K562 (cell line): ENCODE results near the gene LIMS2. TPM values are rescaled to one million over a fixed set of nuclear protein-coding genes. Genes with fewer than 3 reads are reported as not detected.

ENCODE experiments used
- ATAC-seq: fragments of 200-7000 bp; cut with Tn5 transposase; 3 replicates; pipeline ENCODE4 v1.9.1; 2020; ENCODE audit warnings: moderate library complexity
- BruUV-seq: library from RNA; stranded (reverse); fragments of 400-500 nt; replicated peaks from 2 replicates; lab custom pipeline; 2021; lab: Mats Ljungman, UMichigan
- CTCF ChIA-PET: fragments of 300-600 bp; formaldehyde crosslinking; extraction: SDS; loops from one replicate; lab custom pipeline; 2021; ENCODE audit warnings: low intra/inter-chr PET ratio; lab: Yijun Ruan, JAX
- POLR2A ChIA-PET: fragments of 300-600, 350-650 bp; sonication (Branson Sonifier 250); formaldehyde crosslinking; extraction: SDS; loops from one replicate; lab custom pipeline; 2021; ENCODE audit warnings: antibody characterized with exemption, inconsistent platforms; lab: Yijun Ruan, JAX
- DNase-seq, 4 experiments: peaks; one replicate each; pipeline versions ENCODE4 v3.0.0 to v3.0.0-alpha.2; 2011 to 2018; ENCODE audit warnings: low spot score in 3 of 4, mixed read lengths in 3 of 4; ENCODE audit errors: extremely low read depth in 1 of 4
- FAIRE-seq: peaks from 2 replicates; lab custom pipeline; 2011; peaks lifted over from hg19 to GRCh38; lab: Jason Lieb, UNC
- H2AFZ ChIP-seq: 2 replicates; pipeline ENCODE4 v1.6.0; 2011; ENCODE audit warnings: low read depth, low read length, control low read depth, inconsistent platforms
- H3K27ac ChIP-seq: fragments of 200-600 bp; 3 replicates; pipeline ENCODE4 v1.8.0; 2011; ENCODE audit warnings: low read depth, mild to moderate bottlenecking, control low read depth, inconsistent platforms, low read length, moderate library complexity, mixed read lengths; ENCODE audit errors: extremely low read depth
- H3K27me3 ChIP-seq, 2 experiments: fragments of 300-600 bp in 1 of 2; 2 replicates in 1 of 2; 3 replicates in 1 of 2; pipeline versions ENCODE4 v1.6.0 to v1.8.0; 2011; ENCODE audit warnings: inconsistent platforms in 2 of 2, low read length in 2 of 2, mild to moderate bottlenecking in 1 of 2, mixed read lengths in 1 of 2, moderate library complexity in 1 of 2; ENCODE audit not compliant: control insufficient read depth in 2 of 2, insufficient read depth in 2 of 2
- H3K36me3 ChIP-seq: fragments of 300-600 bp; 3 replicates; pipeline ENCODE4 v1.8.0; 2011; ENCODE audit warnings: mild to moderate bottlenecking, low read length, inconsistent platforms; ENCODE audit not compliant: control insufficient read depth, insufficient read depth
- H3K4me1 ChIP-seq, 2 experiments: fragments of 200-600 bp in 1 of 2; replicated peaks in 1 of 2; 2 replicates in 1 of 2; 3 replicates in 1 of 2; pipeline versions ENCODE4 v1.5.1 to v1.8.0; 2011; ENCODE audit warnings: inconsistent platforms in 2 of 2, low read length in 2 of 2, mild to moderate bottlenecking in 1 of 2, mixed read lengths in 1 of 2, moderate library complexity in 1 of 2; ENCODE audit not compliant: control insufficient read depth in 2 of 2, insufficient read depth in 2 of 2
- H3K4me2 ChIP-seq: 2 replicates; pipeline ENCODE4 v1.6.1; 2011; ENCODE audit warnings: low read length, control low read depth, inconsistent platforms, mixed read lengths; ENCODE audit not compliant: insufficient read depth
- H3K4me3 ChIP-seq: fragments of 200-600 bp; sonication (generic), shearing (Covaris generic); 2 replicates; pipeline ENCODE4 v1.5.1; 2016; ENCODE audit warnings: control low read depth, inconsistent platforms
- H3K79me2 ChIP-seq: fragments of 200-600 bp; 3 replicates; pipeline ENCODE4 v1.8.0; 2011; ENCODE audit warnings: low read length, inconsistent platforms; ENCODE audit not compliant: control insufficient read depth, insufficient read depth
- H3K9ac ChIP-seq, 2 experiments: 2 replicates each; pipeline versions ENCODE4 v1.6.0 to v1.6.1; 2011; ENCODE audit warnings: low read depth in 2 of 2, low read length in 2 of 2, control low read depth in 1 of 2, inconsistent platforms in 1 of 2, mild to moderate bottlenecking in 1 of 2, mixed read lengths in 1 of 2; ENCODE audit not compliant: insufficient read depth in 1 of 2
- H3K9me1 ChIP-seq: one replicate; pipeline ENCODE4 v1.6.0; 2011; ENCODE audit warnings: inconsistent platforms, mild to moderate bottlenecking, low read length, moderate library complexity; ENCODE audit not compliant: control insufficient read depth, insufficient read depth
- H3K9me3 ChIP-seq: replicated peaks from 2 replicates; pipeline ENCODE4 v1.5.1; 2011; ENCODE audit warnings: low read depth, low read length, inconsistent platforms; ENCODE audit not compliant: control insufficient read depth, insufficient read depth
- H4K20me1 ChIP-seq: replicated peaks from 2 replicates; pipeline ENCODE4 v1.6.1; 2011; ENCODE audit warnings: low read length, inconsistent platforms, mixed read lengths; ENCODE audit not compliant: control insufficient read depth, insufficient read depth
- AFF1 ChIP-seq, 2 experiments: fragments of 450-650 bp; IDR thresholded peaks; 2 replicates each; pipeline ENCODE4 v1.6.1; 2018; ENCODE audit warnings: mild to moderate bottlenecking in 2 of 2, low read depth in 1 of 2; ENCODE audit not compliant: partially characterized antibody in 2 of 2
- CBFA2T2 ChIP-seq: fragments of 450-650 bp; conservative IDR thresholded peaks from 2 replicates; pipeline ENCODE4 v1.6.1; 2017; ENCODE audit warnings: mild to moderate bottlenecking
- CREM ChIP-seq: IDR thresholded peaks from 2 replicates; pipeline ENCODE4 v1.6.1; 2014; ENCODE audit warnings: antibody characterized with exemption, low read depth
- DDX20 ChIP-seq: fragments of 450-650 bp; IDR thresholded peaks from 2 replicates; pipeline ENCODE4 v1.6.1; 2016; ENCODE audit warnings: missing genetic modification characterization, low read depth, mild to moderate bottlenecking, missing compliant biosample characterization, moderate library complexity
- HCFC1 ChIP-seq: IDR thresholded peaks from 2 replicates; pipeline ENCODE4 v1.6.1; 2012; ENCODE audit warnings: low read depth, low read length, improper control_type of control experiment
- HDAC6 ChIP-seq: IDR thresholded peaks from 2 replicates; pipeline ENCODE4 v1.6.1; 2012; ENCODE audit warnings: low read depth, mild to moderate bottlenecking, control low read depth, inconsistent platforms, low read length, moderate library complexity
- KAT2B ChIP-seq: IDR thresholded peaks from one replicate; pipeline ENCODE4 v1.6.1; 2012; ENCODE audit warnings: low read depth, mild to moderate bottlenecking, control low read depth, inconsistent platforms, low read length, moderate library complexity
- RFX5 ChIP-seq: IDR thresholded peaks from 2 replicates; pipeline ENCODE4 v1.6.1; 2011; ENCODE audit warnings: low read depth, mild to moderate bottlenecking, improper control_type of control experiment, low read length
- SETDB1 ChIP-seq: IDR thresholded peaks from one replicate; pipeline ENCODE4 v1.6.1; 2012; ENCODE audit warnings: low read length, control low read depth, inconsistent platforms
- WGBS: fragments of 100-300 bp; shearing (Covaris generic); methylation state at CpG from one replicate; pipeline ENCODE4 v1.1.6; 2016; ENCODE audit warnings: low coverage, mixed read lengths; ENCODE audit not compliant: insufficient coverage; ENCODE audit errors: missing lambda C conversion rate; 5-methylcytosine and 5-hydroxymethylcytosine counted together
- in situ Hi-C: fragments of 300-500 bp; cut with MboI; formaldehyde crosslinking; loops from 4 replicates; pipeline ENCODE4 v1.15.0; 2018; ENCODE audit warnings: inconsistent platforms, mixed read lengths
- intact Hi-C: fragments of 100-400 bp; cut with micrococcal nuclease; formaldehyde crosslinking; loops from 2 replicates; pipeline ENCODE4 v1.14.2; 2022
- polyA plus RNA-seq, 8 experiments: library from polyadenylated mRNA; depleted of rRNA in 4 of 8; stranded (reverse) in 5 of 8; unstranded in 3 of 8; fragments of >200 nt; fragmentation: Nextera tagmentation in 2 of 8; fragmentation: Illumina TruSeq in 1 of 8; extraction: Ambion mirVana in 2 of 8; extraction: Trizol in 1 of 8; gene quantifications; 2 replicates each; pipeline versions ENCODE4 v1.2.1 to v1.2.3, GENCODE V29; 2011 to 2014; ENCODE audit warnings: inconsistent platforms in 1 of 8, missing spikeins in 1 of 8
- total RNA-seq, 7 experiments: library from RNA; depleted of rRNA in 6 of 7; stranded (reverse); fragments of >200 nt in 6 of 7; fragmentation: Illumina TruSeq in 2 of 7; extraction: Trizol in 2 of 7; gene quantifications; 2 replicates each; pipeline versions ENCODE4 v1.2.1 to v1.2.3, GENCODE V29; 2011 to 2021; ENCODE audit warnings: low replicate concordance in 1 of 7

The LIMS2 gene
- total and polyA plus RNA-seq, 9 of the 15 experiments (the other 6 are each of a cell fraction or from before 2014, with no cell fraction given) = 0.04 to 0.22 TPM; not detected in 7

GRCh38 chr2:127612111-127612822 lies 63.1 kb downstream of the LIMS2 start:
- no peaks in the 10 kb centered on the region for H3K9me3 ChIP-seq
- peak overlapping the region in 1 of 2 experiments; percentile 45; a peak in 1 of 4 replicates for H3K9ac ChIP-seq
- no peak overlapping the region for H3K4me2 ChIP-seq
- H3K4me1 ChIP-seq = peaks cover 0 to 8% of the 10 kb centered on the region in 2 experiments; a peak in 2 of 5 replicates
- ChIA-PET CTCF (no interaction called here), POLR2A (no interaction called here)
- intact Hi-C loops = no loop called here
- DNase-seq (no peak), ATAC-seq (no peak), FAIRE-seq (no peak)
- H3K79me2 ChIP-seq = no peaks in the 10 kb centered on the region
- no TSS peak for BruUV-seq
- WGBS = 2% methylated on average over 13 of the region's 13 CpGs
- H4K20me1 ChIP-seq = no peaks in the 10 kb centered on the region
- H3K27me3 ChIP-seq = peaks cover 52 to 77% of the 10 kb centered on the region in 2 experiments
- in situ Hi-C loops = no loop called here
- no peaks in the 10 kb centered on the region for H3K36me3 ChIP-seq
- H3K27ac ChIP-seq = no peak overlapping the region
- H3K9me1 ChIP-seq = no peaks in the 10 kb centered on the region
- no peak overlapping the region for H3K4me3 ChIP-seq
- H2AFZ ChIP-seq = no peak overlapping the region
- TF ChIP-seq KAT2B (no peak), CREM (no peak), HCFC1 (no peak), SETDB1 (no peak), AFF1 (IDR thresholded peaks at IDR 0.05; ENCODE audit: low read depth in 1 of 2, partially characterized antibody in 2 of 2) (no peak), HDAC6 (no peak), RFX5 (no peak), DDX20 (tag) (no peak), CBFA2T2 (no peak)
